WTC11 (cell line): ENCODE results near the gene HEATR5A. TPM values are rescaled to one million over a fixed set of nuclear protein-coding genes. Genes with fewer than 3 reads are reported as not detected.
A peak's percentile ranks its signal among the peaks of the same experiment; 100 is the strongest.

ENCODE experiments used
- ATAC-seq: fragments of 200-7000 bp; cut with Tn5 transposase; 2 replicates; pipeline ENCODE4 v1.10.0; 2021; ENCODE audit warnings: mild to moderate bottlenecking, moderate library complexity
- CTCF ChIA-PET: fragments of 300-600 bp; sonication (Branson Sonifier 250); formaldehyde crosslinking; loops from one replicate; lab custom pipeline; 2021; ENCODE audit warnings: antibody characterized with exemption; lab: Charles Lee
- POLR2A ChIA-PET: fragments of 350-600 bp; sonication (Branson Sonifier 250); formaldehyde crosslinking; loops from one replicate; lab custom pipeline; 2021; ENCODE audit warnings: antibody characterized with exemption; lab: Charles Lee
- DNase-seq: peaks from one replicate; pipeline ENCODE4 v3.0.0; 2021; ENCODE audit warnings: low spot score
- H3K27ac Mint-ChIP-seq: 2 replicates; pipeline ENCODE4 v1.8.0; 2021; ENCODE audit warnings: mixed read lengths
- H3K27me3 Mint-ChIP-seq: 2 replicates; pipeline ENCODE4 v1.8.0; 2021; ENCODE audit warnings: low read depth, mild to moderate bottlenecking, moderate library complexity, mixed read lengths
- H3K36me3 Mint-ChIP-seq: 2 replicates; pipeline ENCODE4 v1.8.0; 2021; ENCODE audit warnings: mixed read lengths
- H3K4me1 Mint-ChIP-seq: 2 replicates; pipeline ENCODE4 v1.8.0; 2022; ENCODE audit warnings: mixed read lengths
- H3K4me3 Mint-ChIP-seq: 2 replicates; pipeline ENCODE4 v1.8.0; 2021; ENCODE audit warnings: mild to moderate bottlenecking, moderate library complexity, mixed read lengths
- H3K9me3 Mint-ChIP-seq: 2 replicates; pipeline ENCODE4 v1.8.0; 2021; ENCODE audit warnings: mixed read lengths
- ATF1 ChIP-seq: sonication (generic); formaldehyde crosslinking; IDR thresholded peaks from 2 replicates; pipeline ENCODE4 v1.8.1; 2023; ENCODE audit warnings: mild to moderate bottlenecking, moderate library complexity, missing genetic modification reagents
- CTCF ChIP-seq: fragments of 200-600 bp; IDR thresholded peaks from 2 replicates; pipeline ENCODE4 v1.8.0; 2022; ENCODE audit warnings: antibody characterized with exemption
- E2F4 ChIP-seq: sonication (generic); formaldehyde crosslinking; IDR thresholded peaks from 2 replicates; pipeline ENCODE4 v1.8.1; 2022; ENCODE audit warnings: low read depth, mild to moderate bottlenecking, moderate library complexity, missing genetic modification reagents, borderline replicate concordance
- ERG ChIP-seq: fragments of 250-450 bp; sonication (Bioruptor Pico); IDR thresholded peaks from 2 replicates; pipeline ENCODE4 v1.8.0; 2021; ENCODE audit warnings: mild to moderate bottlenecking
- ETV6 ChIP-seq: sonication (generic); formaldehyde crosslinking; IDR thresholded peaks from 2 replicates; pipeline ENCODE4 v1.8.1; 2022; ENCODE audit warnings: mild to moderate bottlenecking, missing genetic modification reagents
- GRHL2 ChIP-seq: fragments of 250-450 bp; sonication (Bioruptor Pico); IDR thresholded peaks from 2 replicates; pipeline ENCODE4 v1.8.0; 2022; ENCODE audit warnings: mild to moderate bottlenecking, moderate library complexity; ENCODE audit not compliant: insufficient replicate concordance, severe bottlenecking
- JUN ChIP-seq: sonication (generic); formaldehyde crosslinking; IDR thresholded peaks from 2 replicates; pipeline ENCODE4 v1.8.0; 2023; ENCODE audit warnings: mild to moderate bottlenecking, missing genetic modification reagents
- MXD4 ChIP-seq: fragments of 250-450 bp; sonication (Bioruptor Pico); IDR thresholded peaks from 2 replicates; pipeline ENCODE4 v1.8.0; 2021; ENCODE audit warnings: mild to moderate bottlenecking, moderate library complexity, borderline replicate concordance
- STAT6 ChIP-seq: sonication (generic); formaldehyde crosslinking; conservative IDR thresholded peaks from 2 replicates; pipeline ENCODE4 v1.8.1; 2023; ENCODE audit warnings: mild to moderate bottlenecking, low read depth, missing genetic modification reagents, moderate library complexity
- TCF7 ChIP-seq: sonication (generic); formaldehyde crosslinking; IDR thresholded peaks from 2 replicates; pipeline ENCODE4 v1.8.0; 2022; ENCODE audit warnings: mild to moderate bottlenecking, low read depth, missing genetic modification reagents, moderate library complexity
- TEAD1 ChIP-seq: sonication (generic); formaldehyde crosslinking; IDR thresholded peaks from 2 replicates; pipeline ENCODE4 v1.8.0; 2022; ENCODE audit warnings: mild to moderate bottlenecking, missing genetic modification reagents
- ZBTB21 ChIP-seq: sonication (generic); formaldehyde crosslinking; IDR thresholded peaks from 2 replicates; pipeline ENCODE4 v1.8.1; 2023; ENCODE audit warnings: mild to moderate bottlenecking, missing genetic modification reagents, borderline replicate concordance
- ZBTB43 ChIP-seq: sonication (generic); formaldehyde crosslinking; IDR thresholded peaks from 2 replicates; pipeline ENCODE4 v1.8.1; 2023; ENCODE audit warnings: mild to moderate bottlenecking, missing genetic modification reagents
- ZNF219 ChIP-seq: sonication (generic); formaldehyde crosslinking; IDR thresholded peaks from 2 replicates; pipeline ENCODE4 v1.8.0; 2023; ENCODE audit warnings: missing genetic modification reagents, mild to moderate bottlenecking, borderline replicate concordance
- ZNF317 ChIP-seq: sonication (generic); formaldehyde crosslinking; IDR thresholded peaks from 2 replicates; pipeline ENCODE4 v1.8.1; 2023; ENCODE audit warnings: low read depth, mild to moderate bottlenecking, moderate library complexity, missing genetic modification reagents, borderline replicate concordance
- ZNF512 ChIP-seq: sonication (generic); formaldehyde crosslinking; IDR thresholded peaks from 2 replicates; pipeline ENCODE4 v1.8.1; 2022; ENCODE audit warnings: missing genetic modification reagents, borderline replicate concordance
- ZSCAN18 ChIP-seq: fragments of 250-450 bp; sonication (Bioruptor Pico); IDR thresholded peaks from 2 replicates; pipeline ENCODE4 v2.1.2; 2022; ENCODE audit warnings: mild to moderate bottlenecking, moderate library complexity
- total RNA-seq: library from RNA; stranded (reverse); gene quantifications from 3 replicates; pipeline ENCODE4 v1.2.3, GENCODE V29; 2021

HEATR5A gene
- total RNA-seq, 1 experiment from 2014 or later, result 36.2 TPM

- H3K36me3 Mint-ChIP-seq, result no peaks in the 10 kb centered on the region
- no peaks in the 10 kb centered on the region for H3K27me3 Mint-ChIP-seq
- POLR2A ChIA-PET, result interaction anchor here (1.1 to 2.0 kb wide), 3 partner anchors 30 to 211 kb away, joined by 3 to 15 read pairs (median 8); partner anchors contain the start of genes DTD2 and HECTD1
- H3K9me3 Mint-ChIP-seq, result no peaks in the 10 kb centered on the region
- peak overlapping the region; percentile 90 for H3K4me3 Mint-ChIP-seq
- no peak for TF ChIP-seq ETV6
- TF ChIP-seq GRHL2, result no peak
- no peak for TF ChIP-seq ATF1 (CRISPR knock-in tag)
- no peak for TF ChIP-seq ZSCAN18 (CRISPR knock-in tag)
- no peak for TF ChIP-seq ZNF512 (CRISPR knock-in tag)
- no peak for TF ChIP-seq STAT6 (CRISPR knock-in tag)
- TF ChIP-seq TCF7, result no peak
- TF ChIP-seq ZNF219 (CRISPR knock-in tag), result no peak
- 0 out of 2 replicates have a peak overlapping the region, but pooled peaks have one; percentile 62 for H3K27ac Mint-ChIP-seq
- H3K4me1 Mint-ChIP-seq, result peaks cover 26% of the 10 kb centered on the region
- no peak for ATAC-seq
- DNase-seq, result no peak
- CTCF ChIA-PET, result interaction anchor here (1.1 to 1.4 kb wide), 5 partner anchors 13 to 654 kb away, joined by 3 to 5 read pairs (median 4); partner anchors contain the start of gene HECTD1
These were observed 977 bp downstream of the HEATR5A start for GRCh38 chr14:31419179-31419966.

GRCh38 chr14:31418440-31418839, 1.9 kb downstream of the HEATR5A start:
- ChIA-PET POLR2A (interaction anchor here (0.6 kb wide), 2 partner anchors 37 to 177 kb away, joined by 3 to 4 read pairs; no protein-coding TSS in a partner anchor), CTCF (interaction anchor here (0.5 to 1.7 kb wide), 6 partner anchors 12 to 655 kb away, joined by 3 to 5 read pairs (median 4); partner anchors contain the start of gene HECTD1)
- ATAC-seq (no peak), DNase-seq (no peak)
- Mint-ChIP-seq H3K27me3 (no peaks in the 10 kb centered on the region), H3K4me1 (peaks cover 26% of the 10 kb centered on the region), H3K36me3 (no peaks in the 10 kb centered on the region), H3K9me3 (no peaks in the 10 kb centered on the region), H3K27ac (no peak overlapping the region), H3K4me3 (peak overlapping the region; percentile 45)
- TF ChIP-seq TEAD1 (CRISPR knock-in tag) (no peak), MXD4 (CRISPR knock-in tag) (no peak), CTCF (no peak), ZBTB43 (CRISPR knock-in tag) (no peak), ZNF317 (CRISPR knock-in tag) (no peak), JUN (CRISPR knock-in tag) (no peak), E2F4 (no peak), ZBTB21 (no peak), ERG (CRISPR knock-in tag) (no peak), ZSCAN18 (CRISPR knock-in tag) (no peak), ZNF512 (CRISPR knock-in tag) (no peak)
